Thymus (tissue), 11 donors: ENCODE measurements around the gene STARD8. TPM values are rescaled to one million over a fixed set of nuclear protein-coding genes. Genes with fewer than 3 reads are reported as not detected.
"Not testable (repeated sequence)": the region's sequence is repeated elsewhere in the genome, so short reads cannot be mapped to it uniquely, and the experiment has no call there.

ENCODE experiments used
- DNase-seq, 9 donors: peaks; one replicate each; pipeline ENCODE4 v3.0.0-alpha.2; 2013; ENCODE audit warnings: low spot score in 9 of 9, low read depth in 6 of 9, missing footprints in 1 of 9
- H3K27ac ChIP-seq, 2 donors: one replicate each; pipeline ENCODE4 v1.5.1; 2013; ENCODE audit warnings: control low read depth in 1 of 2, low read depth in 1 of 2, low read length in 1 of 2, mild to moderate bottlenecking in 1 of 2, moderate library complexity in 1 of 2
- H3K27me3 ChIP-seq, 2 donors: one replicate each; pipeline ENCODE4 v1.5.1; 2013; ENCODE audit warnings: low read length in 1 of 2; ENCODE audit not compliant: control insufficient read depth in 2 of 2, insufficient read depth in 1 of 2
- H3K36me3 ChIP-seq, 2 donors: one replicate each; pipeline ENCODE4 v1.5.1; 2013; ENCODE audit warnings: low read length in 1 of 2, mild to moderate bottlenecking in 1 of 2, moderate library complexity in 1 of 2; ENCODE audit not compliant: control insufficient read depth in 2 of 2, insufficient read depth in 2 of 2
- H3K4me1 ChIP-seq, 2 donors: one replicate each; pipeline ENCODE4 v1.5.1; 2013; ENCODE audit warnings: low read length in 2 of 2; ENCODE audit not compliant: control insufficient read depth in 2 of 2, insufficient read depth in 2 of 2
- H3K4me3 ChIP-seq, 2 donors: one replicate each; pipeline ENCODE4 v1.5.1; 2013; ENCODE audit warnings: low read length in 2 of 2, control low read depth in 1 of 2, mild to moderate bottlenecking in 1 of 2
- H3K9me3 ChIP-seq, 2 donors: one replicate each; pipeline ENCODE4 v1.5.1; 2013; ENCODE audit warnings: low read length in 1 of 2, mild to moderate bottlenecking in 1 of 2; ENCODE audit not compliant: control insufficient read depth in 2 of 2, insufficient read depth in 1 of 2
- WGBS: extraction: QIAGEN DNeasy Blood & Tissue Kit; methylation state at CpG from one replicate; pipeline ENCODE4 v1.1.7; 2013; 5-methylcytosine and 5-hydroxymethylcytosine counted together
- polyA plus RNA-seq: library from polyadenylated mRNA; stranded (reverse); fragments of 200-250 nt; gene quantifications from one replicate; pipeline ENCODE4 v1.2.3, GENCODE V29; 2013
- total RNA-seq: library from RNA; stranded (reverse); fragments of 120-200 nt; gene quantifications from one replicate; pipeline ENCODE4 v1.2.4, GENCODE V29; 2013
- donor health status: healthy.

STARD8 gene
- total and polyA plus RNA-seq, 2 donors, result 1.9 to 2.8 TPM

GRCh38 chrX:68682790-68683189 lies 35.3 kb downstream of the STARD8 start:
- no peak overlapping the region for H3K27ac ChIP-seq
- no peak for DNase-seq
- H3K4me1 ChIP-seq, result peaks cover 0 to 28% of the 10 kb centered on the region in 2 donors
- 96% methylated on average over 3 of the region's 3 CpGs for WGBS
- peaks cover 0 to 4% of the 10 kb centered on the region in 2 donors for H3K27me3 ChIP-seq
- no peaks in the 10 kb centered on the region for H3K9me3 ChIP-seq
- H3K4me3 ChIP-seq, result no peak overlapping the region
- no peaks in the 10 kb centered on the region for H3K36me3 ChIP-seq

DNA sequence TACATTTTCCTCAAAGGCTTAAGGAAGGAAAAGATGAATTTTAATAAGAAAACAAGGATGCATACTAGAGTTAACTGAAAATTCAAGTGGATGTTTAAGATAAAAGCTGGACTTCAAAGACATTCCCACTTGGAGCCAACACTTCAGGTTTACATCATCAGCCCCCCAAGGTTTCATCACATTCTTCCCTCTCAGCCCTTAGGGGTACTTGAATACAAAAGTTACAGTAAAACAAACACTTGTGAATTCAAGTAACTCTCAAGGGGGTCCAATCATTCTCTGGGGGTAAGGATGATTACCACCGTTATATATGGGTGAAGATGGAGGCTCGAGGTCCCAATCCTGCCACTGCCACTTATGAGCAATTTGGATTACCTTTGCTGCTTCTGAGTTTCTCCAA lies 36.1 kb downstream of the STARD8 start:
- no peak for DNase-seq
- Histone ChIP-seq H3K27ac (no peak overlapping the region), H3K4me1 (peaks cover 0 to 28% of the 10 kb centered on the region in 2 donors), H3K27me3 (peaks cover 0 to 4% of the 10 kb centered on the region in 2 donors), H3K4me3 (no peak overlapping the region), H3K9me3 (no peaks in the 10 kb centered on the region), H3K36me3 (no peaks in the 10 kb centered on the region)
- WGBS, result 95% methylated on average over 2 of the region's 2 CpGs

DNA sequence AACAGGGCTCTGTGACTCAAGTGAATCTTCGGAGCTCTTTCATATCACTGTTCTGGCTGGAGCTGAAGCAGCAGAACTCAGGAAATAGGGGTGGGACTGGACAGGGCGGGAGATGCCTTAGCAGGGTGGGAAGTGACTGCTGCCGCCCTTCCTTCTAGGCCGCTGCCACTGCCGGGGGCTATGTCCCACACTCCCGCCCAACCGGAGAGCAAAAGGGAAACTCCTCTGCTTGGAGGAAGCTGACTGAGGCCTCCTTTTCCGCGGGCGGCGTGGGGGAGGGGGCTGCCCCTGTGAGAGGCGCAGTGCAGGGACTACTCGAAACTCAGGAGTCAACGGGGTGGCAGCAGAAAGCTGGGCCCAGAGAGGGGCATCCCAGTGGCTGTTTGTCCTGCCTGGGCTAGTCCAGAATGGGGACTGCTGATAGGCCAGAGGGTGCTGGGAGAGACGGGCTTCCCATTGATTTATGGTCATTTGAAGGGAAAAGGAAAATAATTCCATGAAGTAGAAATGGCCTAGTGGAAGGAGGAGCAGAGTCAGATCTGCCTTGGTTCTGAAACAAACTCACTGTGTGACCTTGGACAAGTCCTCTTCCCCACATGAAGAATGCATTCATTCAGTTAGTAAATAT lies 36.9 kb downstream of the STARD8 start:
- peak in 3 of 9 donors; percentile 4 to 43 (median 31) for DNase-seq
- peaks cover 0 to 4% of the 10 kb centered on the region in 2 donors for H3K27me3 ChIP-seq
- peaks cover 0 to 28% of the 10 kb centered on the region in 2 donors for H3K4me1 ChIP-seq
- H3K36me3 ChIP-seq, result no peaks in the 10 kb centered on the region
- WGBS, result 12% methylated on average over 15 of the region's 15 CpGs
- no peaks in the 10 kb centered on the region for H3K9me3 ChIP-seq
- no peak overlapping the region for H3K4me3 ChIP-seq
- H3K27ac ChIP-seq, result peak overlapping the region in 1 of 2 donors; percentile 31

- Histone ChIP-seq H3K4me1 (peaks cover 0 to 28% of the 10 kb centered on the region in 2 donors), H3K27ac (no peak overlapping the region), H3K27me3 (peaks cover 0 to 4% of the 10 kb centered on the region in 2 donors), H3K9me3 (no peaks in the 10 kb centered on the region), H3K4me3 (no peak overlapping the region), H3K36me3 (no peaks in the 10 kb centered on the region)
- DNase-seq, result no peak
- WGBS, result 94% methylated on average over 2 of the region's 2 CpGs
Observed at GRCh38 chrX:68684919-68685304, 37.4 kb downstream of the STARD8 start.

DNA sequence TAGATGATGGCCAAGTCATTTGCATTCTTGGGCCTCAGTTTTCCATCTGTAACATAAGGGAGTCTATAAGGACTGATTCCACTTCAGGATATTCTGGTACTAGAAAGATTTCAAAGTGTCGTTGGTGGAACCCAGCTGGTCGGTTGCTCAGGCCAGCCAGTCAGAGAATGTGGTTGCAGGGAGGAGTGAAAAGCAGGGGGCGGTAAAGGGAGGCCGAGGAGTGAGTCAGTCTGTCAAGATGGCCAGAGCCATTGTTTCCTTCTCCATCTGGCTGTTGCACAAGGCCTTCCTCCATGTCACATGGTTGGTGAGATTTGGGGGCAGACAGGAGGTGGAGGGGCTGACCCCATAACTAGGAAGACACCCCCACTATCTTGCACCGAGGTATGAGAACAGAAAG lies 38.2 kb downstream of the STARD8 start:
- H3K4me3 ChIP-seq, result no peak overlapping the region
- peaks cover 0 to 21% of the 10 kb centered on the region in 2 donors for H3K4me1 ChIP-seq
- 66% methylated on average over 5 of the region's 5 CpGs for WGBS
- H3K27me3 ChIP-seq, result peaks cover 0 to 4% of the 10 kb centered on the region in 2 donors
- no peaks in the 10 kb centered on the region for H3K36me3 ChIP-seq
- no peaks in the 10 kb centered on the region for H3K9me3 ChIP-seq
- H3K27ac ChIP-seq, result no peak overlapping the region
- DNase-seq, result no peak

GRCh38 chrX:68686097-68686977 lies 38.9 kb downstream of the STARD8 start:
- DNase-seq, result peak in 3 of 9 donors; percentile 26 to 61 (median 39)
- Histone ChIP-seq H3K9me3 (no peaks in the 10 kb centered on the region), H3K4me3 (peak overlapping the region; percentile 4 to 18), H3K36me3 (no peaks in the 10 kb centered on the region), H3K27ac (no peak overlapping the region), H3K4me1 (peaks cover 0 to 16% of the 10 kb centered on the region in 2 donors), H3K27me3 (peaks cover 0 to 4% of the 10 kb centered on the region in 2 donors)
- WGBS, result 5% methylated on average over 56 of the region's 56 CpGs

DNA sequence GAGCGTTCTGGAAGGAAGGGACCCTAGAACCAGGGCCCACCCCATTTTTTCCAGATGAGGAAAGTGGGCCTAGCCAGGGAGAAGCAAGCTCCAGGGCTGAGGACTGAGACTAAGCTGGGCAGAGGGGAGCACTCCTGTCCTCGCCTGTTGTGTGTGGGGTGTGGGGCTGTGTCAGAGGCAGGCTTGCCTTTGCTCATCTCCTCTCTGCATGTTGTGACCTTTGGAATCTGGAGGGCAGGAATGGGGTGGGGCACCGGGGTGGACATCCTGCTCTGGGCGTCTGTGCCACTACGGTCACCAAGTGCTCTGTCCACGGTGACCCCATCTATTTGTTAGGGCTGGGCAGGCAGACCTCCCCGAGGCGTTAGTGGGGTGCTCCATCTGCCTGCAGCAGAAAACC lies 41.5 kb downstream of the STARD8 start:
- H3K4me3 ChIP-seq, H3K9me3 ChIP-seq, H3K27ac ChIP-seq, H3K36me3 ChIP-seq, DNase-seq: not testable (repeated sequence)
- 94% methylated on average over 6 of the region's 8 CpGs for WGBS
- Histone ChIP-seq H3K27me3 (peaks cover under 1 to 16% of the 10 kb centered on the region in 2 donors), H3K4me1 (peaks cover 0 to 23% of the 10 kb centered on the region in 2 donors)

DNA sequence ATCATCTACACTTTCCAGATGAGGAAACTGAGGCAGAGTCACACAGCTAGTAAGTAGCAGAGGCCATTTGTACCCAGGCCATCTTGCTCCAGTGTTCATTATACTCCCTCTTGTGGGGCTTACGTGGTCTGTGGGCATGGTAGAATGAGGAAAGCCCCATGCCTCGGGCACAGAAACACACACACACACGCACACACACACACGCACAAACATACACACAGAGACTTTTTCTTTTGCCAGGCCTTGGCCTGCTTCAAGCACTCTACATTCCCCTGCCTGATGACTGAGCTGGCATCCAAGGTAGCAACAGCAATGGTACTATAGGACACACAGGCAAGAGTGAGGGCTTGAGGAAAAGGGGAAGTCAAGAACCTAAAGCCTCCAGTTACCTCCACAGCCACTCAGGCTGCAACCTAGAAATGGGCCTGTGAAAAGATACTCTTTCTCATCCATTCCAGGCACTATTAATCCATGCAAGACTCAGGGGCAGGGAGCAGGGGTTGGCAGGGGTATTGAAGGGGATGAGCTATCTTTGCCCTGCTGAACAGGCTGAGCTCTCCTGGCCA lies 43.6 kb downstream of the STARD8 start:
- peaks cover 0 to 24% of the 10 kb centered on the region in 2 donors for H3K4me1 ChIP-seq
- no peaks in the 10 kb centered on the region for H3K9me3 ChIP-seq
- no peak for DNase-seq
- H3K27ac ChIP-seq, result no peak overlapping the region
- no peaks in the 10 kb centered on the region for H3K36me3 ChIP-seq
- 87% methylated on average over 4 of the region's 4 CpGs for WGBS
- no peak overlapping the region for H3K4me3 ChIP-seq
- H3K27me3 ChIP-seq, result peaks cover 4 to 30% of the 10 kb centered on the region in 2 donors

- H3K27ac ChIP-seq, result no peak overlapping the region
- H3K4me3 ChIP-seq, result no peak overlapping the region
- H3K4me1 ChIP-seq, result peaks cover 0 to 19% of the 10 kb centered on the region in 2 donors
- H3K36me3 ChIP-seq, result no peaks in the 10 kb centered on the region
- WGBS, result 100% methylated on average over 2 of the region's 2 CpGs
- no peaks in the 10 kb centered on the region for H3K9me3 ChIP-seq
- H3K27me3 ChIP-seq, result peaks cover 4 to 29% of the 10 kb centered on the region in 2 donors
- DNase-seq, result no peak
Observed at GRCh38 chrX:68691921-68692320, 44.5 kb downstream of the STARD8 start.
